Parathyroid adenoma (tissue), 2 donors: Measurements from ENCODE around the gene TMPRSS12.
"Not testable (repeated sequence)": the region's sequence is repeated elsewhere in the genome, so short reads cannot be mapped to it uniquely, and the experiment has no call there.

Experiments used
- H2AFZ ChIP-seq: fragments of 300-600 bp; sonication (generic); one replicate; pipeline ENCODE4 v1.7.0; 2017; ENCODE audit warnings: antibody characterized with exemption, mild to moderate bottlenecking
- H3K27ac ChIP-seq: fragments of 300-600 bp; sonication (generic); one replicate; pipeline ENCODE4 v1.7.0; 2017
- H3K27me3 ChIP-seq: fragments of 300-600 bp; sonication (generic); one replicate; pipeline ENCODE4 v1.7.0; 2017; ENCODE audit warnings: low read length; ENCODE audit not compliant: control insufficient read depth, insufficient read depth
- H3K36me3 ChIP-seq: fragments of 300-600 bp; sonication (generic); one replicate; pipeline ENCODE4 v1.7.0; 2017; ENCODE audit warnings: low read length; ENCODE audit not compliant: control insufficient read depth, insufficient read depth
- H3K4me1 ChIP-seq: fragments of 300-600 bp; sonication (generic); one replicate; pipeline ENCODE4 v1.7.0; 2017; ENCODE audit warnings: control low read depth
- H3K4me2 ChIP-seq: fragments of 300-600 bp; sonication (generic); one replicate; pipeline ENCODE4 v1.7.0; 2017; ENCODE audit warnings: low read length
- H3K4me3 ChIP-seq: fragments of 300-600 bp; sonication (generic); one replicate; pipeline ENCODE4 v1.7.0; 2017; ENCODE audit warnings: low read depth, low read length
- H3K79me2 ChIP-seq: fragments of 300-600 bp; sonication (generic); one replicate; pipeline ENCODE4 v1.7.0; 2017; ENCODE audit warnings: control low read depth
- H3K9ac ChIP-seq: fragments of 300-600 bp; sonication (generic); one replicate; pipeline ENCODE4 v1.7.0; 2017; ENCODE audit warnings: mild to moderate bottlenecking
- H3K9me3 ChIP-seq: fragments of 300-600 bp; sonication (generic); one replicate; pipeline ENCODE4 v1.7.0; 2017; ENCODE audit warnings: low read length; ENCODE audit not compliant: control insufficient read depth
- TF ChIP-seq, protein P1 (sequence below): fragments of 300-600 bp; sonication (generic); IDR thresholded peaks from one replicate; pipeline ENCODE4 v1.7.0; 2017; ENCODE audit warnings: antibody characterized with exemption, mild to moderate bottlenecking
- donor health status: primary hyperparathyroidism.

The TMPRSS12 gene

GRCh38 chr12:50828121-50828520 is 14.6 kb upstream of the TMPRSS12 start:
- Histone ChIP-seq H3K36me3 (no peaks in the 10 kb centered on the region), H3K27ac (no peak overlapping the region), H3K4me3 (no peak overlapping the region), H3K79me2 (no peaks in the 10 kb centered on the region), H3K4me2 (no peak overlapping the region), H3K27me3 (no peaks in the 10 kb centered on the region), H3K9me3 (no peaks in the 10 kb centered on the region), H3K4me1 (no peaks in the 10 kb centered on the region), H2AFZ (no peak overlapping the region), H3K9ac (no peak overlapping the region)
- TF ChIP-seq, protein P1, sequence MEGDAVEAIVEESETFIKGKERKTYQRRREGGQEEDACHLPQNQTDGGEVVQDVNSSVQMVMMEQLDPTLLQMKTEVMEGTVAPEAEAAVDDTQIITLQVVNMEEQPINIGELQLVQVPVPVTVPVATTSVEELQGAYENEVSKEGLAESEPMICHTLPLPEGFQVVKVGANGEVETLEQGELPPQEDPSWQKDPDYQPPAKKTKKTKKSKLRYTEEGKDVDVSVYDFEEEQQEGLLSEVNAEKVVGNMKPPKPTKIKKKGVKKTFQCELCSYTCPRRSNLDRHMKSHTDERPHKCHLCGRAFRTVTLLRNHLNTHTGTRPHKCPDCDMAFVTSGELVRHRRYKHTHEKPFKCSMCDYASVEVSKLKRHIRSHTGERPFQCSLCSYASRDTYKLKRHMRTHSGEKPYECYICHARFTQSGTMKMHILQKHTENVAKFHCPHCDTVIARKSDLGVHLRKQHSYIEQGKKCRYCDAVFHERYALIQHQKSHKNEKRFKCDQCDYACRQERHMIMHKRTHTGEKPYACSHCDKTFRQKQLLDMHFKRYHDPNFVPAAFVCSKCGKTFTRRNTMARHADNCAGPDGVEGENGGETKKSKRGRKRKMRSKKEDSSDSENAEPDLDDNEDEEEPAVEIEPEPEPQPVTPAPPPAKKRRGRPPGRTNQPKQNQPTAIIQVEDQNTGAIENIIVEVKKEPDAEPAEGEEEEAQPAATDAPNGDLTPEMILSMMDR = no peak

DNA sequence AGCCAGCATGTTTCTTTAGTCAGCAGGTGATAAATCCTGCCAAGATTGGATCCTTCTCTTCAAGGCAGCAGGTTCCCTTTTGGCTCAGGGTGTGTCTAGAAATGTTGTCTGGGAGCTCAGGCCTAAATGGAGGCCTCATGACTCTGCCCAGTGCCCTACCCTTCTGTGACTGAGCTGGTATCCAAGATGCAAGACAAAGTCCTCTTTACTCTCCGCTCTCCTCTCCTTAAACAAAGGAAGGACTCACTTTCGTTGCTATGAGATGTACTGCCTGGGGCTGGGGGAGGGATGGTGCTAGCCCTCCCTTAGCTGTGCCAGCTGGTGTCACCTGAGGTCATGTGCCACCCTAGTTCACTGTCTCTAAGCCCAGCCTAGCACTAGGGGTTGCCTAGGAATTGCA is 13.8 kb upstream of the TMPRSS12 start:
- TF ChIP-seq, protein P1 = no peak
- Histone ChIP-seq H3K27ac (no peak overlapping the region), H3K36me3 (no peaks in the 10 kb centered on the region), H3K27me3 (no peaks in the 10 kb centered on the region), H3K79me2 (no peaks in the 10 kb centered on the region), H2AFZ (no peak overlapping the region), H3K9ac (no peak overlapping the region), H3K4me1 (no peaks in the 10 kb centered on the region), H3K9me3 (no peaks in the 10 kb centered on the region), H3K4me2 (no peak overlapping the region), H3K4me3 (no peak overlapping the region)

DNA sequence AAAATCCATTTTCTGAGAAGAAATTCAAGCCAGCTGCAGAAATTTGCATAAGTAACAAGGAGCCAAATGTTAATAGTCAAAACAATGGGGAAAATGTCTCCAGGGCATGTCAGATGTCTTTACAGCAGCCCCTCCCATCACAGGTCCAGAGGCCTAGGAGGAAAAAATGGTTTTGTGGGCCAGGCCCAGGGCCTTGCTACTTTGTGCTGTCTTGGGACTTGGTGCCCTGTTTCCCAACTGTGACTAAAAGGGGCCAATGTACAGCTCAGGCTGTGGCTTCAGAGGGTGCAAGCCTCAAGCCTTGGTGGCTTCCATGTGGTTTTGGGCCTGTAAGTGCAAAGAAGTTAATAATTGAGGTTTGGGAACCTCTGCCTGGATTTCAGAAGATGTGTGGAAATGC is 8.9 kb upstream of the TMPRSS12 start:
- H3K9ac ChIP-seq, H3K27ac ChIP-seq, H3K36me3 ChIP-seq, H3K79me2 ChIP-seq, H3K27me3 ChIP-seq, H3K9me3 ChIP-seq, H3K4me3 ChIP-seq, H3K4me2 ChIP-seq, H3K4me1 ChIP-seq, H2AFZ ChIP-seq: not testable (repeated sequence)

GRCh38 chr12:50839042-50839441 is 3.7 kb upstream of the TMPRSS12 start:
- Histone ChIP-seq H3K27ac (no peak overlapping the region), H3K4me2 (no peak overlapping the region)
- TF ChIP-seq, protein P1 = no peak

DNA sequence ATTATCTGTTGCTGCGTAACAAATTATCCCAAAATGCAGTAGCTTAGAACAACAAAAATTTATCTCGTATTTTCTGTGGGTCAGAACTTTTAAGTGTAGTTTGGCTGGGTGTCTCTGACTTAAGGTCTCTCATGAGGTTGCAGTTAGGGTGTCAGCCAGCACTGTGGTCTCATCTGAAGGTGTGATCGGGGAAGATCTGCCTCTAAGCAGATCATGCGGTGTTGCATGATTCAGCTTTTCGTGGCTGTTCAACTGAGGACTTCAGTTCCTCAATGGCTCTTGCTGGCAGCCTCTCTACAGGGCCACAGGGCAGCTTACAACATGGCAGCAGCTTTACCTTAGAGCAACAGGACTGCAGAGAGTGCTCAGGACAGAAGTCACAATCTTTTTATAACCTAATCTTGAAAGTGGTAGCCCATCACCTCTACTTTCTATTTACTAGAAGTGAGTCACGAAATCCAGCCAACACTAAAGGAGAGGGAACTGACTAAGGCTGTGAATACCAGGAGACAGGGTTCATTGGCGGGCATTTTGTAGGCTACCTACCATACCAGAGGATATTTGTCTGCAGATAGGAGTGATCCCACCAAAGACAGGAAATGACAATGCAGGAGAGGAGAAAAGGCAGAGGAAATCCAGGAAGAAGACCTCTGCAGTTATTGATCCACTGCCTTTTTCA is 1.8 kb upstream of the TMPRSS12 start:
- H3K9me3 ChIP-seq = no peaks in the 10 kb centered on the region
- H3K27ac ChIP-seq = no peak overlapping the region
- no peak overlapping the region for H2AFZ ChIP-seq
- no peaks in the 10 kb centered on the region for H3K79me2 ChIP-seq
- H3K4me1 ChIP-seq = peaks cover 8% of the 10 kb centered on the region
- H3K27me3 ChIP-seq = no peaks in the 10 kb centered on the region
- no peak overlapping the region for H3K4me2 ChIP-seq
- H3K4me3 ChIP-seq = no peak overlapping the region
- no peaks in the 10 kb centered on the region for H3K36me3 ChIP-seq
- H3K9ac ChIP-seq = no peak overlapping the region
- TF ChIP-seq, protein P1 = no peak

More at GRCh38 chr12:50839042-50839441, 3.7 kb upstream of the TMPRSS12 start:
- H3K4me1 ChIP-seq = peaks cover 8% of the 10 kb centered on the region
- H3K36me3 ChIP-seq = no peaks in the 10 kb centered on the region
- no peak overlapping the region for H3K4me3 ChIP-seq
- H3K79me2 ChIP-seq = no peaks in the 10 kb centered on the region
- no peak overlapping the region for H2AFZ ChIP-seq
- no peak overlapping the region for H3K9ac ChIP-seq
- no peaks in the 10 kb centered on the region for H3K9me3 ChIP-seq
- no peaks in the 10 kb centered on the region for H3K27me3 ChIP-seq
